ENCODE measurements around the gene MRGPRF. TPM values are rescaled to one million over a fixed set of nuclear protein-coding genes. Genes with fewer than 3 reads are reported as not detected.

MRGPRF gene
- total and polyA plus RNA-seq, 5 donors from 2014 or later = not detected

DNA sequence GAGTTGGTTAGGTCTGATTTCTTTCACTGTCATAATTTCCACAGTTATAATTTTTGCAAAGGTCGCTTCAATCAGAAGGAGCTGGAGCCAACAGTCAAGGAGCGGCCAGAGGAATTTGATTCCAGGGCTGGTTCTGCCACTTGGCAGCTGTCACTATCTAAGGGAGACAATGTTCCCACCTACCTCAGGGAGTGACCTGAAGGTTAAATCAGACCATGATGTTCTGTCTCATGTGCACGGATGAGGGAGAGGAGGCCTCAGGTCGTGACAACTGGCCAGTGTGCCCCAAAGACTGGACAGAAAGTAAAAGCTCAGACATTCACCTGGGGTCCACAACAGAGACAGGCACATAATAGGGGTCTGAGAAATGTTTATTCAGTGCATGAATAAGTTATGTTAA, 39.8 kb downstream of the MRGPRF start:
- Mint-ChIP-seq H3K27ac (no peak overlapping the region), H3K9me3 (no peaks in the 10 kb centered on the region), H3K4me3 (no peak overlapping the region), H3K36me3 (peaks cover 3% of the 10 kb centered on the region), H3K27me3 (peaks cover 9% of the 10 kb centered on the region), H3K4me1 (no peaks in the 10 kb centered on the region)
- Histone ChIP-seq H3K4me3 (ENCODE audit: low read depth, low read length) (no peak overlapping the region), H3K9me3 (ENCODE audit: control insufficient read depth in 2 of 2, low read length in 2 of 2) (no peaks in the 10 kb centered on the region), H3K27ac (ENCODE audit: insufficient read depth, low read length, poor library complexity, severe bottlenecking) (no peak overlapping the region), H3K4me1 (ENCODE audit: control insufficient read depth, insufficient read depth, low read length, poor library complexity, severe bottlenecking) (no peaks in the 10 kb centered on the region), H3K27me3 (ENCODE audit: control insufficient read depth, insufficient read depth, low read length) (no peaks in the 10 kb centered on the region), H3K36me3 (ENCODE audit: control insufficient read depth, insufficient read depth, low read length) (no peaks in the 10 kb centered on the region)
- DNase-seq (no peak), ATAC-seq (ENCODE audit: low read depth in 2 of 2) (no peak)

DNA sequence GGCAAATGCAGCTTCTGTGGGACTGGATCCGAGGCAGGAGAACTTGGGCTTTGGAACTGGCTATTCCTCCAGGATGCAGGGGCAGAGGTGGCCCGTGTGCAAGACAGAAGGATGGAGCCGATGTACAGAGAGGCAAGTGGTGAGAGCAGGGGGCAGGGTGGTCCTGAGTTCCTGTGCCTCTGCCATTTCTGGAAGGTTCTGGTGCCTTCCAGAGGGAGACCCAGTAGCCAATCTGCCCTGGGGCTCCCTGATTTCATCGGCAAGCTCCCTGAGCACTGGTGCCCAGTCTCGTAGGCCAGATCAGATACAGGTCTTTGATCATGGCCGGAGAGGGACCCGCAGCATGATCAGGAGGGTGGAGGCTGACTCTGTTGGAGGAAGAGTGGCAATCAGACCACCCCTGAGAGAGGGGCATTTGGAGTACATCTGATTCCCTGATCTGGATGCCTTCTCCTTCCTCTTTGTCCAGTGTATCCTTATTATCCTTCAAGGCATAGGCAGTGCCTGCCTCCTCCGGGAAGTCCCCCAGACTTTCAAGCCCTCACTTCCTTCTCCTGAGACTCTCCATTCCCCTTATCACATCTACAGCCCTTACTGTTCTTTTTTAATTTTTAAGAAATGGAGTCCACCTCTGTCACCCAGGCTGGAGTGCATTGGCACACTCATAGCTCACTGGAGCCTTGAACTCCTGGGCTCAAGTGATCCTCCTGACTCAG, 42.0 kb downstream of the MRGPRF start:
- H3K27ac ChIP-seq (ENCODE audit: insufficient read depth, low read length, poor library complexity, severe bottlenecking) = no peak overlapping the region
- H3K36me3 Mint-ChIP-seq = peaks cover 3% of the 10 kb centered on the region
- H3K4me1 ChIP-seq (ENCODE audit: control insufficient read depth, insufficient read depth, low read length, poor library complexity, severe bottlenecking) = no peaks in the 10 kb centered on the region
- DNase-seq = no peak
- ATAC-seq (ENCODE audit: low read depth in 2 of 2) = no peak
- H3K9me3 Mint-ChIP-seq = no peaks in the 10 kb centered on the region
- no peak overlapping the region for H3K27ac Mint-ChIP-seq
- no peaks in the 10 kb centered on the region for H3K36me3 ChIP-seq (ENCODE audit: control insufficient read depth, insufficient read depth, low read length)
- no peak overlapping the region for H3K4me3 Mint-ChIP-seq
- H3K9me3 ChIP-seq (ENCODE audit: control insufficient read depth in 2 of 2, low read length in 2 of 2) = no peaks in the 10 kb centered on the region
- H3K27me3 ChIP-seq (ENCODE audit: control insufficient read depth, insufficient read depth, low read length) = no peaks in the 10 kb centered on the region
- H3K4me1 Mint-ChIP-seq = peaks cover 0 to 5% (median 2%) of the 10 kb centered on the region in 4 donors
- H3K4me3 ChIP-seq (ENCODE audit: low read depth, low read length) = no peak overlapping the region
- peaks cover 5% of the 10 kb centered on the region for H3K27me3 Mint-ChIP-seq

DNA sequence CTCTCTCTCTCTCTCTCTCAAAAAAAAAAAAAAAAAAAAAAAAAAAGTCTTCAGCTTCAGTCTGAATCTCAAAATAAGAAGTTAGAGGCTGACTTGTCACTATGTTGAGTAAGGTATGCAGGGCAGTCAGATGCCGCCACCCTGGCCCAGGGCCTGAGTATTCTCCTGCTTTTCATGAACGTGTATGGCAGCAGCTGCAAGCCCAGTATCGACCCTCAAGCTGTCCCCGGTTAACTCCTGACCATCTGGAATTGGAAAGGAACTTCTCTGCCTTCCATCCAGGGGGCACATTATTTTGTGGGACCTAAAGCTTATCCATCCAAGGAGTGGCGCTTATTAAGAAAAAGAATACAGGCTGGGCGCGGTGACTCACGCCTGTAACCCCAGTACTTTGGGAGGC, 43.7 kb downstream of the MRGPRF start:
- Mint-ChIP-seq H3K27me3 (peaks cover 4% of the 10 kb centered on the region), H3K36me3 (peaks cover 3% of the 10 kb centered on the region), H3K27ac (no peak overlapping the region), H3K4me3 (no peak overlapping the region), H3K4me1 (peaks cover 0 to 11% (median 8%) of the 10 kb centered on the region in 4 donors), H3K9me3 (no peaks in the 10 kb centered on the region)
- DNase-seq = no peak
- Histone ChIP-seq H3K4me3 (ENCODE audit: low read depth, low read length) (no peak overlapping the region), H3K27ac (ENCODE audit: insufficient read depth, low read length, poor library complexity, severe bottlenecking) (no peak overlapping the region), H3K36me3 (ENCODE audit: control insufficient read depth, insufficient read depth, low read length) (no peaks in the 10 kb centered on the region), H3K9me3 (ENCODE audit: control insufficient read depth in 2 of 2, low read length in 2 of 2) (no peaks in the 10 kb centered on the region), H3K4me1 (ENCODE audit: control insufficient read depth, insufficient read depth, low read length, poor library complexity, severe bottlenecking) (no peaks in the 10 kb centered on the region), H3K27me3 (ENCODE audit: control insufficient read depth, insufficient read depth, low read length) (no peaks in the 10 kb centered on the region)
- no peak for ATAC-seq (ENCODE audit: low read depth in 2 of 2)

DNA sequence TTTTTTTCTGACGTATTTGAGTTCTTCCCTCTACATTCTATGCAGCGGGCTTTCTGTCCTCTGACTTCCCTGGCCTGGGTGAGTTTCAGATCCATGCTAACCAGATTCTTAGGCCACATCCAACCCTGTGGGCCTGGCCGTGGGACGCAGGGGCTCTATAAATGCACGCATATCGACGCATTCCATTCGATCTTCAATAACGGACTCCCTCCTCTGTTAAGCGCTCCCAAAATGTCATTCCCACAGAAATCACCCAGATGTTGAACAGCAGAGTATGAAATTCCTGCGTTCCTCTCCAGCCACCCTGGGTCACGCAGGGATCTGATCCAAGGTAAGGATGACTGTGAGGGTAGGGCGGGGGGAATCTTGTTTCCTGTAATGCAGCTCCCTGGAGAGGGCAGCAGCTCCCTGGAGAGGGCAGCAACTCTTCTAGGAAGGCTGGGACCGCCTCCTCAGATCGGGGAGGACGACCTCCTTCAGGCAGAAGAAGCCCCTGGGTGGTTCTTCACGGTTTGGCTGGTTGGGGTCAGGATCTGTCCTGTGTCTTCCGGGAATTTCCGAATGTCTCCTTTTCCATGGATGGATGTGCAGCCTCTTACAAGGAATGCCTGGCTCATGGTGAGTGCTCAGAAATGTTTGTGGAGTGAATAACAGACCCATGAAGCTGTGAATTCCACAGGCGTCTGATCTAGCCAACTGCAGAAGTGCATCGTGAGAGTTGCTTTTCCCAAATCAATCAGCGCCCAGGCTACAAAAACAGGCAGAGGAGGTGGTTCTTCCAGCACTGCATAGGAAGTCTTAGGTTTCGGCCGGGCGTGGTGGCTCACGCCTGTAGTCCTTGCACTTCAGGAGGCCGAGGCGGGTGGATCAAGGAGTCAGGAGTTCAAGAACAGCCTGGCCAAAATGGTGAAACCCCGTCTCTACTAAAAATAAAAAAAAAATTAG, 44.5 kb downstream of the MRGPRF start:
- H3K36me3 Mint-ChIP-seq = peaks cover 3% of the 10 kb centered on the region
- no peaks in the 10 kb centered on the region for H3K36me3 ChIP-seq (ENCODE audit: control insufficient read depth, insufficient read depth, low read length)
- peaks cover 4% of the 10 kb centered on the region for H3K27me3 Mint-ChIP-seq
- H3K9me3 ChIP-seq (ENCODE audit: control insufficient read depth in 2 of 2, low read length in 2 of 2) = no peaks in the 10 kb centered on the region
- no peak overlapping the region for H3K4me3 ChIP-seq (ENCODE audit: low read depth, low read length)
- no peak overlapping the region for H3K27ac Mint-ChIP-seq
- H3K4me1 Mint-ChIP-seq = peaks cover 0 to 16% (median 9%) of the 10 kb centered on the region in 4 donors
- H3K4me3 Mint-ChIP-seq = no peak overlapping the region
- DNase-seq (no peak), ATAC-seq (ENCODE audit: low read depth in 2 of 2) (no peak)
- H3K9me3 Mint-ChIP-seq = peaks cover 0 to 2% (median 0%) of the 10 kb centered on the region in 7 donors
- no peak overlapping the region for H3K27ac ChIP-seq (ENCODE audit: insufficient read depth, low read length, poor library complexity, severe bottlenecking)
- no peaks in the 10 kb centered on the region for H3K27me3 ChIP-seq (ENCODE audit: control insufficient read depth, insufficient read depth, low read length)
- H3K4me1 ChIP-seq (ENCODE audit: control insufficient read depth, insufficient read depth, low read length, poor library complexity, severe bottlenecking) = peaks cover under 1% of the 10 kb centered on the region

DNA sequence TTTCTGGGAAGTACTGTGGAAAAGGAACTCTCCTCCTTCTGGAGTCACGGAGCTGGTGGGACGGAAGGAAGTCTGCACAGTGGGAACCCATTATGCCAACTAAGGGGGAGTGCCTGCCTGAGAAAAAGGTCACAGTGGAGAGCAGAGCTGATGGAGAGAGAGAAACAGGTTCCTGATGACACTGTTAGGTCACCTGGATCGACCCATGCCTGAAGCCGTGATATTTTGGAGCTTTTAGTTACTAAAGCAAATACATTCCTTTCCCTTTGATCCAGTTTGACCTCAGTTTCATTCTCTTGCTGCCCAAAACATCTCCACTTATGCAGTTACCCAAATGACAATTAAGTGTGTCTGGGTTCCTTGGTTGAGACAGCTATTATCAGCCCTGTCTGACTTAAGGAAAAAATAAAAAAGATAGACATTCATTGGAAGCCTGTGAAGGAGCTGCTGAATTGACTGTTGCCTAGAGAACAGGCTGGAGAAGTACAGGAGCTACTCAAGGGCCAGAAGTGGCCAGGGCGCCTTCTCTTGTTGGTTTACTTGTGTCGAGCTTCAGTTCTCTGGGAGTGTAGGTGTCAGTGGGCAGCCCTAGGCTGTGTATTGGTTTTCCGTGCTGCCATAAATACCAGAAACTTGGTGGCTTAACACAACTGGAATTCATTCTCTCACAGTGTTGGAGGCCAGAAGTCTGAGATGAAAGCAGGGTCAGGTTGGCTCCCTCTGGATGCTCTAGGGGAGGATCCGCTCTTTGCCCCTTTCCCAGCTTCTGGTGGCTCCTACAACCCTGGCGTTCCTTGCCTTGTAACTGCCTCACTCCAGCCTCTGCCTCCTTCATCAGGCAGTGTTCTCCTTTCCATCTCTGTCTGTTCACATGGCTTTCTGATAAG, 45.9 kb downstream of the MRGPRF start:
- no peak for DNase-seq
- H3K4me3 Mint-ChIP-seq = peak overlapping the region in 1 of 4 donors; percentile 46
- H3K4me1 ChIP-seq (ENCODE audit: control insufficient read depth, insufficient read depth, low read length, poor library complexity, severe bottlenecking) = peaks cover 8% of the 10 kb centered on the region
- ATAC-seq (ENCODE audit: low read depth in 2 of 2) = no peak
- H3K27ac ChIP-seq (ENCODE audit: insufficient read depth, low read length, poor library complexity, severe bottlenecking) = no peak overlapping the region
- no peaks in the 10 kb centered on the region for H3K36me3 Mint-ChIP-seq
- no peak overlapping the region for H3K27ac Mint-ChIP-seq
- H3K4me1 Mint-ChIP-seq = peaks cover 0 to 26% (median 13%) of the 10 kb centered on the region in 4 donors
- H3K36me3 ChIP-seq (ENCODE audit: control insufficient read depth, insufficient read depth, low read length) = no peaks in the 10 kb centered on the region
- no peaks in the 10 kb centered on the region for H3K27me3 ChIP-seq (ENCODE audit: control insufficient read depth, insufficient read depth, low read length)
- peaks cover 0 to 2% (median 0%) of the 10 kb centered on the region in 7 donors for H3K9me3 Mint-ChIP-seq
- H3K4me3 ChIP-seq (ENCODE audit: low read depth, low read length) = no peak overlapping the region
- H3K27me3 Mint-ChIP-seq = peaks cover 4% of the 10 kb centered on the region
- no peaks in the 10 kb centered on the region for H3K9me3 ChIP-seq (ENCODE audit: control insufficient read depth in 2 of 2, low read length in 2 of 2)

- H3K4me1 ChIP-seq (ENCODE audit: control insufficient read depth, insufficient read depth, low read length, poor library complexity, severe bottlenecking) = peaks cover 8% of the 10 kb centered on the region
- H3K27me3 ChIP-seq (ENCODE audit: control insufficient read depth, insufficient read depth, low read length) = no peaks in the 10 kb centered on the region
- DNase-seq (peak in 2 of 3 donors; percentile 18 to 54), ATAC-seq (ENCODE audit: low read depth in 2 of 2) (peak; percentile 52 to 54)
- H3K9me3 ChIP-seq (ENCODE audit: control insufficient read depth in 2 of 2, low read length in 2 of 2) = no peaks in the 10 kb centered on the region
- peaks cover 0 to 2% (median 0%) of the 10 kb centered on the region in 7 donors for H3K9me3 Mint-ChIP-seq
- peak overlapping the region in 1 of 4 donors; percentile 7 for H3K4me3 Mint-ChIP-seq
- peaks cover 0 to 26% (median 13%) of the 10 kb centered on the region in 4 donors for H3K4me1 Mint-ChIP-seq
- peaks cover 4% of the 10 kb centered on the region for H3K27me3 Mint-ChIP-seq
- no peaks in the 10 kb centered on the region for H3K36me3 ChIP-seq (ENCODE audit: control insufficient read depth, insufficient read depth, low read length)
- no peak overlapping the region for H3K27ac ChIP-seq (ENCODE audit: insufficient read depth, low read length, poor library complexity, severe bottlenecking)
- H3K36me3 Mint-ChIP-seq = no peaks in the 10 kb centered on the region
- H3K27ac Mint-ChIP-seq = no peak overlapping the region
- H3K4me3 ChIP-seq (ENCODE audit: low read depth, low read length) = no peak overlapping the region
Measured at GRCh38 chr11:68965901-68966853, 46.9 kb downstream of the MRGPRF start.

Measured in CD4-positive, CD25-positive, alpha-beta regulatory T cell (primary cell).